Endothelial cell of umbilical vein (primary cell): ENCODE data around the gene CLEC12A.
A peak's percentile ranks its signal among the peaks of the same experiment; 100 is the strongest.

Experiments
- EZH2 ChIP-seq: IDR thresholded peaks from 2 replicates; pipeline ENCODE4 v1.6.1; 2012; ENCODE audit warnings: borderline replicate concordance, low read depth, mild to moderate bottlenecking, moderate library complexity, low read length, inconsistent platforms; ENCODE audit not compliant: severe bottlenecking
- GATA2 ChIP-seq: IDR thresholded peaks from 2 replicates; pipeline ENCODE4 v1.7.0; 2011; ENCODE audit warnings: low read depth, mild to moderate bottlenecking, moderate library complexity, mixed read lengths, low read length; ENCODE audit not compliant: insufficient read length, insufficient read depth

- TF ChIP-seq GATA2 (peak; percentile 20), EZH2 (no peak)
These were observed 45.7 kb downstream of the CLEC12A start for GRCh38 chr12:10016881-10017280.
